Measurements from ENCODE around the gene KRT77.

The KRT77 gene

GRCh38 chr12:52646613-52647012 is 56.7 kb downstream of the KRT77 start:
- TF ChIP-seq ZFX (IDR thresholded peaks at IDR 0.05) (no peak), CTCF (conservative IDR thresholded peaks at IDR 0.05) (no peak)
- H3K27ac ChIP-seq = no peak overlapping the region

GRCh38 chr12:52645982-52646381 is 57.3 kb downstream of the KRT77 start:
- TF ChIP-seq ZFX (IDR thresholded peaks at IDR 0.05) (no peak), CTCF (conservative IDR thresholded peaks at IDR 0.05) (no peak)
- H3K27ac ChIP-seq = no peak overlapping the region

- no peak for TF ChIP-seq CTCF (conservative IDR thresholded peaks at IDR 0.05)
- TF ChIP-seq ZFX (IDR thresholded peaks at IDR 0.05) = no peak
- H3K27ac ChIP-seq = no peak overlapping the region
Observed at GRCh38 chr12:52645120-52645761, 58.1 kb downstream of the KRT77 start.

- H3K27ac ChIP-seq = no peak overlapping the region
- TF ChIP-seq CTCF (conservative IDR thresholded peaks at IDR 0.05) (no peak), ZFX (IDR thresholded peaks at IDR 0.05) (no peak)
Observed at GRCh38 chr12:52644078-52644415, 59.3 kb downstream of the KRT77 start.

- H3K27ac ChIP-seq = no peak overlapping the region
Observed at GRCh38 chr12:52643233-52644077, 59.9 kb downstream of the KRT77 start.

GRCh38 chr12:52641468-52641867 is 61.9 kb downstream of the KRT77 start:
- TF ChIP-seq ZFX (IDR thresholded peaks at IDR 0.05) = no peak
- no peak for TF ChIP-seq CTCF (conservative IDR thresholded peaks at IDR 0.05)
- H3K27ac ChIP-seq = no peak overlapping the region

More at GRCh38 chr12:52643233-52644077, 59.9 kb downstream of the KRT77 start:
- TF ChIP-seq CTCF (conservative IDR thresholded peaks at IDR 0.05) (no peak), ZFX (IDR thresholded peaks at IDR 0.05) (no peak)
